Measurements from ENCODE around the gene TMEM165.

DNA sequence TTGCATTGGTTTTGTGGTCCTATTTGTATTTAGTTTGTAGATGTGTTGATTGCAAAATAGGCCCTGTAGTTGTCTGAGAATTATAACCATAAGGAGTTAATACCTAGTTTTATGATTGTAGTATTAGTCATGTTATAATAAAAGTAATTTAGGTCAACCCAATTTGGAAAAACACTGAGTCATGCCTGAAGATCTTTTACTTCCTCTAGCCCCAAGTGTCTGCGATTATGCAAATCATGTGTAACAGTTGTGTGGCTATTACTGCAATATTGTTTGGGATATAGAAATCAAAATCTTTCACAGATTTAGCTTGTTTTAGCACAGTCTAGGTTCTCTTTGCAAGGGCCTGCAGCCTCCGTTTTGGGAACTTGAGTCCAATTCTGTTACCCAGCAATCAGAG, 37.1 kb upstream of the TMEM165 start:
- TF ChIP-seq, protein P1, sequence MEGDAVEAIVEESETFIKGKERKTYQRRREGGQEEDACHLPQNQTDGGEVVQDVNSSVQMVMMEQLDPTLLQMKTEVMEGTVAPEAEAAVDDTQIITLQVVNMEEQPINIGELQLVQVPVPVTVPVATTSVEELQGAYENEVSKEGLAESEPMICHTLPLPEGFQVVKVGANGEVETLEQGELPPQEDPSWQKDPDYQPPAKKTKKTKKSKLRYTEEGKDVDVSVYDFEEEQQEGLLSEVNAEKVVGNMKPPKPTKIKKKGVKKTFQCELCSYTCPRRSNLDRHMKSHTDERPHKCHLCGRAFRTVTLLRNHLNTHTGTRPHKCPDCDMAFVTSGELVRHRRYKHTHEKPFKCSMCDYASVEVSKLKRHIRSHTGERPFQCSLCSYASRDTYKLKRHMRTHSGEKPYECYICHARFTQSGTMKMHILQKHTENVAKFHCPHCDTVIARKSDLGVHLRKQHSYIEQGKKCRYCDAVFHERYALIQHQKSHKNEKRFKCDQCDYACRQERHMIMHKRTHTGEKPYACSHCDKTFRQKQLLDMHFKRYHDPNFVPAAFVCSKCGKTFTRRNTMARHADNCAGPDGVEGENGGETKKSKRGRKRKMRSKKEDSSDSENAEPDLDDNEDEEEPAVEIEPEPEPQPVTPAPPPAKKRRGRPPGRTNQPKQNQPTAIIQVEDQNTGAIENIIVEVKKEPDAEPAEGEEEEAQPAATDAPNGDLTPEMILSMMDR (IDR thresholded peaks at IDR 0.05) = no peak
- no peak for TF ChIP-seq POLR2AphosphoS5 (IDR thresholded peaks at IDR 0.05)
